IMR-90 (cell line): Measurements from ENCODE around the gene CPED1. TPM values are rescaled to one million over a fixed set of nuclear protein-coding genes. Genes with fewer than 3 reads are reported as not detected.

Source experiments
- ATAC-seq: fragments of 200-7000 bp; cut with Tn5 transposase; 2 replicates; pipeline ENCODE4 v1.9.1; 2020; ENCODE audit warnings: low read depth, mild to moderate bottlenecking, moderate library complexity
- BruUV-seq: library from RNA; stranded (reverse); fragments of 400-500 nt; replicated peaks from 2 replicates; lab custom pipeline; 2021; lab: Mats Ljungman, UMichigan
- CTCF ChIA-PET: fragments of 300-600 bp; formaldehyde crosslinking; extraction: SDS; loops from one replicate; lab custom pipeline; 2021; ENCODE audit warnings: antibody characterized with exemption; lab: Yijun Ruan, JAX
- POLR2A ChIA-PET: fragments of 300-600 bp; sonication (Branson Sonifier 250); formaldehyde crosslinking; loops from one replicate; lab custom pipeline; 2022; ENCODE audit warnings: antibody characterized with exemption; ENCODE audit not compliant: unreplicated experiment; lab: Charles Lee
- DNase-seq: peaks from one replicate; pipeline ENCODE4 v3.0.0; 2013
- H2AFZ ChIP-seq: replicated peaks from 2 replicates; pipeline ENCODE3; 2013; ENCODE audit warnings: low read length, mild to moderate bottlenecking; ENCODE audit not compliant: poor library complexity
- H2AK5ac ChIP-seq: 2 replicates; pipeline ENCODE4 v1.6.1; 2013; ENCODE audit warnings: low read depth, low read length, inconsistent platforms
- H2AK9ac ChIP-seq: replicated peaks from 2 replicates; pipeline ENCODE3; 2013; ENCODE audit warnings: mild to moderate bottlenecking, low read depth, low read length, moderate library complexity; ENCODE audit not compliant: poor library complexity
- H2BK120ac ChIP-seq: 2 replicates; pipeline ENCODE4 v1.6.1; 2013; ENCODE audit warnings: low read depth, low read length, inconsistent platforms
- H2BK15ac ChIP-seq: 3 replicates; pipeline ENCODE4 v1.6.1; 2013; ENCODE audit warnings: low read depth, low read length, inconsistent platforms
- H2BK20ac ChIP-seq: 2 replicates; pipeline ENCODE4 v1.6.1; 2013; ENCODE audit warnings: low read depth, mild to moderate bottlenecking, inconsistent platforms, low read length, moderate library complexity
- H2BK5ac ChIP-seq: 2 replicates; pipeline ENCODE4 v1.6.1; 2013; ENCODE audit warnings: mild to moderate bottlenecking, low read depth, low read length, inconsistent platforms; ENCODE audit not compliant: poor library complexity, severe bottlenecking
- H3K14ac ChIP-seq: replicated peaks from 2 replicates; pipeline ENCODE4 v1.6.1; 2013; ENCODE audit warnings: low read depth, low read length, inconsistent platforms
- H3K18ac ChIP-seq: 2 replicates; pipeline ENCODE4 v1.6.1; 2013; ENCODE audit warnings: low read depth, low read length, control low read depth
- H3K23ac ChIP-seq: 2 replicates; pipeline ENCODE4 v1.6.1; 2013; ENCODE audit warnings: low read depth, low read length, inconsistent platforms
- H3K27ac ChIP-seq: 2 replicates; pipeline ENCODE4 v1.5.1; 2013; ENCODE audit warnings: mild to moderate bottlenecking, control low read depth, low read length; ENCODE audit not compliant: insufficient read depth
- H3K27me3 ChIP-seq: 2 replicates; pipeline ENCODE4 v1.6.1; 2013; ENCODE audit warnings: low read length; ENCODE audit not compliant: control insufficient read depth, insufficient read depth
- H3K36me3 ChIP-seq: 2 replicates; pipeline ENCODE4 v1.6.1; 2013; ENCODE audit warnings: low read length, mixed read lengths; ENCODE audit not compliant: control insufficient read depth, insufficient read depth
- H3K4ac ChIP-seq: 2 replicates; pipeline ENCODE4 v1.6.1; 2013; ENCODE audit warnings: low read depth, low read length, inconsistent platforms
- H3K4me1 ChIP-seq: 2 replicates; pipeline ENCODE4 v1.6.1; 2013; ENCODE audit warnings: low read length, mixed read lengths; ENCODE audit not compliant: control insufficient read depth, insufficient read depth
- H3K4me2 ChIP-seq: 2 replicates; pipeline ENCODE4 v1.6.1; 2013; ENCODE audit warnings: low read depth, mild to moderate bottlenecking, control low read depth, low read length, moderate library complexity
- H3K4me3 ChIP-seq: 2 replicates; pipeline ENCODE4 v1.5.1; 2013; ENCODE audit warnings: low read depth, mild to moderate bottlenecking, control low read depth, low read length, moderate library complexity; ENCODE audit not compliant: insufficient read depth
- H3K56ac ChIP-seq: 2 replicates; pipeline ENCODE4 v1.6.1; 2013; ENCODE audit warnings: low read length, inconsistent platforms; ENCODE audit not compliant: insufficient read depth; ENCODE audit errors: extremely low read depth
- H3K79me1 ChIP-seq, 2 experiments: 2 replicates each; pipeline ENCODE4 v1.6.1; 2013; ENCODE audit warnings: low read length in 2 of 2, inconsistent platforms in 1 of 2, low read depth in 1 of 2
- H3K9ac ChIP-seq: 2 replicates; pipeline ENCODE4 v1.6.1; 2013; ENCODE audit warnings: low read depth, low read length, control low read depth
- H3K9me1 ChIP-seq: 2 replicates; pipeline ENCODE4 v1.6.1; 2013; ENCODE audit warnings: low read length, inconsistent platforms; ENCODE audit not compliant: insufficient read depth
- H3K9me3 ChIP-seq: 2 replicates; pipeline ENCODE4 v1.6.1; 2013; ENCODE audit warnings: low read length; ENCODE audit not compliant: control insufficient read depth, insufficient read depth
- H4K20me1 ChIP-seq: 2 replicates; pipeline ENCODE4 v1.6.1; 2013; ENCODE audit warnings: low read length, inconsistent platforms; ENCODE audit not compliant: insufficient read depth
- H4K5ac ChIP-seq: 2 replicates; pipeline ENCODE4 v1.6.1; 2013; ENCODE audit warnings: mild to moderate bottlenecking, low read depth, low read length, control low read depth
- H4K8ac ChIP-seq, 2 experiments: 2 replicates each; pipeline ENCODE4 v1.6.1; 2013; ENCODE audit warnings: low read depth in 2 of 2, low read length in 2 of 2, control low read depth in 1 of 2, inconsistent platforms in 1 of 2
- H4K91ac ChIP-seq: 2 replicates; pipeline ENCODE4 v1.6.1; 2013; ENCODE audit warnings: low read depth, low read length, inconsistent platforms; ENCODE audit not compliant: insufficient read depth
- BHLHE40 ChIP-seq: fragments of 150-350 bp; IDR thresholded peaks from 2 replicates; pipeline ENCODE4 v1.6.1; 2016; ENCODE audit warnings: mild to moderate bottlenecking, low read depth, low read length
- CEBPB ChIP-seq: IDR thresholded peaks from 2 replicates; pipeline ENCODE4 v1.6.1; 2012; ENCODE audit warnings: low read depth, low read length, improper control_type of control experiment
- CHD1 ChIP-seq: IDR thresholded peaks from 2 replicates; pipeline ENCODE4 v1.6.1; 2012; ENCODE audit warnings: low read depth, low read length, improper control_type of control experiment
- FOS ChIP-seq: fragments of 150-350 bp; IDR thresholded peaks from 2 replicates; pipeline ENCODE4 v1.6.1; 2016; ENCODE audit warnings: low read depth, low read length
- MAFK ChIP-seq: IDR thresholded peaks from 2 replicates; pipeline ENCODE4 v1.6.1; 2012; ENCODE audit warnings: low read depth, low read length, improper control_type of control experiment
- MAZ ChIP-seq: IDR thresholded peaks from 2 replicates; pipeline ENCODE4 v1.6.1; 2012; ENCODE audit warnings: low read depth, mild to moderate bottlenecking, low read length, improper control_type of control experiment, moderate library complexity, borderline replicate concordance
- MXI1 ChIP-seq: IDR thresholded peaks from 2 replicates; pipeline ENCODE4 v1.6.1; 2012; ENCODE audit warnings: low read depth, mild to moderate bottlenecking, low read length, moderate library complexity, borderline replicate concordance
- NFE2L2 ChIP-seq: fragments of 150-350 bp; IDR thresholded peaks from 2 replicates; pipeline ENCODE4 v1.6.1; 2016; ENCODE audit warnings: low read depth, mild to moderate bottlenecking, low read length
- POLR2A ChIP-seq: IDR thresholded peaks from 2 replicates; pipeline ENCODE4 v1.6.1; 2012; ENCODE audit warnings: mild to moderate bottlenecking, low read depth, low read length
- RAD21 ChIP-seq: IDR thresholded peaks from 2 replicates; pipeline ENCODE4 v1.6.1; 2012; ENCODE audit warnings: low read length, improper control_type of control experiment
- RCOR1 ChIP-seq: IDR thresholded peaks from 2 replicates; pipeline ENCODE4 v1.6.1; 2012; ENCODE audit warnings: mild to moderate bottlenecking, low read length, improper control_type of control experiment; ENCODE audit not compliant: insufficient replicate concordance
- RFX5 ChIP-seq: IDR thresholded peaks from 2 replicates; pipeline ENCODE4 v1.8.0; 2012; ENCODE audit warnings: low read depth, mild to moderate bottlenecking, low read length, moderate library complexity
- SMC3 ChIP-seq: fragments of 150-350 bp; IDR thresholded peaks from 2 replicates; pipeline ENCODE4 v1.6.1; 2016; ENCODE audit warnings: low read depth, mild to moderate bottlenecking, antibody characterized with exemption, low read length, moderate library complexity
- WGBS, 2 experiments: methylation state at CpG; one replicate each; pipeline versions ENCODE4 v1.1.5 to v1.1.7; 2013; ENCODE audit warnings: missing lambda C conversion rate in 2 of 2; ENCODE audit not compliant: insufficient read length in 1 of 2; ENCODE audit errors: extremely low coverage in 2 of 2; 5-methylcytosine and 5-hydroxymethylcytosine counted together
- dilution Hi-C: fragments of 300-500 bp; cut with HindIII; formaldehyde crosslinking; loops from one replicate; pipeline ENCODE4 v1.14.3; 2018; ENCODE audit warnings: low sequenced_read_pairs; ENCODE audit not compliant: unreplicated experiment
- in situ Hi-C: fragments of 300-500 bp; cut with MboI; formaldehyde crosslinking; loops from 3 replicates; pipeline ENCODE4 v1.14.3; 2019; ENCODE audit warnings: low sequenced_read_pairs, inconsistent platforms, mixed read lengths
- intact Hi-C: fragments of 100-400 bp; cut with micrococcal nuclease; formaldehyde crosslinking; loops from 2 replicates; pipeline ENCODE4 v1.10.0; 2022
- polyA plus RNA-seq, 3 experiments: library from polyadenylated mRNA; depleted of rRNA; stranded (reverse); fragments of >200 nt; gene quantifications; 2 replicates each; pipeline ENCODE4 v1.2.3, GENCODE V29; 2012; ENCODE audit warnings: low replicate concordance in 1 of 3
- total RNA-seq: library from RNA; depleted of rRNA; stranded (reverse); fragments of >200 nt; gene quantifications from 2 replicates; pipeline ENCODE4 v1.2.3, GENCODE V29; 2012
- TF ChIP-seq, protein P1 (sequence below): fragments of 150-350 bp; IDR thresholded peaks from 2 replicates; pipeline ENCODE4 v1.6.1; 2017; ENCODE audit warnings: mild to moderate bottlenecking, antibody characterized with exemption, low read length, low read depth
- TF ChIP-seq, protein P2 (sequence below): fragments of 150-350 bp; IDR thresholded peaks from 2 replicates; pipeline ENCODE4 v1.6.1; 2016; ENCODE audit warnings: low read depth, mild to moderate bottlenecking, low read length, moderate library complexity, borderline replicate concordance
- TF ChIP-seq, protein P3 (sequence below): conservative IDR thresholded peaks from 2 replicates; pipeline ENCODE4 v1.5.1; 2012; ENCODE audit warnings: mild to moderate bottlenecking, low read depth, low read length, improper control_type of control experiment

Gene CPED1
- total and polyA plus RNA-seq, 2 of the 4 experiments (the other 2 are of a cell fraction): 31.2 to 96.8 TPM

DNA sequence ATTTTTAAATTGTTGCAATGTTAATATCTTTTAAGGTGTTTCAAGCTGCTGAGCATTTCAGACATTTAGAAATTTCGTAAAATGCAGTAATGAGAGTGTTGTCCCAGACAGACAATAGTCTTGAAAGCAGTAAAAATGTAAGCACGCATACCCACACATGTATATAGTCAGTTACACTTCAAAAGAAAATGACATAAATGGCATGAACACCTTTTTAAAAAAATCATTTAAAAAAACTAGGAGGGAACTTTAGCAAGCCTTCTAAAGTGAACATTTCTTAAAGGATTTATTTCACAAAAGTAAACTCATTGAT is 51.0 kb downstream of the CPED1 start:
- WGBS, 2 experiments: no CpG with 5 or more reads among the region's 2 CpGs

More for the DNA sequence above, 51.0 kb downstream of the CPED1 start:
- H3K9me1 ChIP-seq: no peaks in the 10 kb centered on the region; the same call in 1 of the 2 replicates
- TF ChIP-seq CHD1 (no peak), MAZ (no peak), CEBPB (no peak), SMC3 (no peak), NFE2L2 (no peak), MAFK (no peak), RCOR1 (no peak), RAD21 (no peak), POLR2A (no peak), RFX5 (no peak), MXI1 (no peak), BHLHE40 (no peak), FOS (no peak)
- TF ChIP-seq, protein P1, sequence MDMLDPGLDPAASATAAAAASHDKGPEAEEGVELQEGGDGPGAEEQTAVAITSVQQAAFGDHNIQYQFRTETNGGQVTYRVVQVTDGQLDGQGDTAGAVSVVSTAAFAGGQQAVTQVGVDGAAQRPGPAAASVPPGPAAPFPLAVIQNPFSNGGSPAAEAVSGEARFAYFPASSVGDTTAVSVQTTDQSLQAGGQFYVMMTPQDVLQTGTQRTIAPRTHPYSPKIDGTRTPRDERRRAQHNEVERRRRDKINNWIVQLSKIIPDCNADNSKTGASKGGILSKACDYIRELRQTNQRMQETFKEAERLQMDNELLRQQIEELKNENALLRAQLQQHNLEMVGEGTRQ: no peak
- TF ChIP-seq, protein P2, sequence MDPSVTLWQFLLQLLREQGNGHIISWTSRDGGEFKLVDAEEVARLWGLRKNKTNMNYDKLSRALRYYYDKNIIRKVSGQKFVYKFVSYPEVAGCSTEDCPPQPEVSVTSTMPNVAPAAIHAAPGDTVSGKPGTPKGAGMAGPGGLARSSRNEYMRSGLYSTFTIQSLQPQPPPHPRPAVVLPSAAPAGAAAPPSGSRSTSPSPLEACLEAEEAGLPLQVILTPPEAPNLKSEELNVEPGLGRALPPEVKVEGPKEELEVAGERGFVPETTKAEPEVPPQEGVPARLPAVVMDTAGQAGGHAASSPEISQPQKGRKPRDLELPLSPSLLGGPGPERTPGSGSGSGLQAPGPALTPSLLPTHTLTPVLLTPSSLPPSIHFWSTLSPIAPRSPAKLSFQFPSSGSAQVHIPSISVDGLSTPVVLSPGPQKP: no peak
- TF ChIP-seq, protein P3, sequence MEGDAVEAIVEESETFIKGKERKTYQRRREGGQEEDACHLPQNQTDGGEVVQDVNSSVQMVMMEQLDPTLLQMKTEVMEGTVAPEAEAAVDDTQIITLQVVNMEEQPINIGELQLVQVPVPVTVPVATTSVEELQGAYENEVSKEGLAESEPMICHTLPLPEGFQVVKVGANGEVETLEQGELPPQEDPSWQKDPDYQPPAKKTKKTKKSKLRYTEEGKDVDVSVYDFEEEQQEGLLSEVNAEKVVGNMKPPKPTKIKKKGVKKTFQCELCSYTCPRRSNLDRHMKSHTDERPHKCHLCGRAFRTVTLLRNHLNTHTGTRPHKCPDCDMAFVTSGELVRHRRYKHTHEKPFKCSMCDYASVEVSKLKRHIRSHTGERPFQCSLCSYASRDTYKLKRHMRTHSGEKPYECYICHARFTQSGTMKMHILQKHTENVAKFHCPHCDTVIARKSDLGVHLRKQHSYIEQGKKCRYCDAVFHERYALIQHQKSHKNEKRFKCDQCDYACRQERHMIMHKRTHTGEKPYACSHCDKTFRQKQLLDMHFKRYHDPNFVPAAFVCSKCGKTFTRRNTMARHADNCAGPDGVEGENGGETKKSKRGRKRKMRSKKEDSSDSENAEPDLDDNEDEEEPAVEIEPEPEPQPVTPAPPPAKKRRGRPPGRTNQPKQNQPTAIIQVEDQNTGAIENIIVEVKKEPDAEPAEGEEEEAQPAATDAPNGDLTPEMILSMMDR: no peak
- H3K23ac ChIP-seq: no peak overlapping the region
- no peaks in the 10 kb centered on the region for H3K27me3 ChIP-seq
- H4K8ac ChIP-seq: no peak overlapping the region
- no peak overlapping the region for H2BK5ac ChIP-seq
- H2BK15ac ChIP-seq: peak overlapping the region; percentile 27; the same call in 1 of the 3 replicates
- no peak overlapping the region for H2AK9ac ChIP-seq
- intact Hi-C loops (no loop called here), in situ Hi-C loops (no loop called here), dilution Hi-C loops (no loop called here)
- ChIA-PET POLR2A (interaction anchor here (0.5 kb wide), 1 partner anchor 89 kb away, joined by 5 read pairs; the partner anchor contains the start of gene ING3), CTCF (interaction anchor here (0.6 to 1.5 kb wide), 2 partner anchors 38 to 186 kb away, joined by 3 read pairs; no protein-coding TSS in a partner anchor)
- no peak overlapping the region for H2AK5ac ChIP-seq
- no peak overlapping the region for H3K9ac ChIP-seq
- no peak overlapping the region for H2BK120ac ChIP-seq
- BruUV-seq: no TSS peak
- H3K9me3 ChIP-seq: no peaks in the 10 kb centered on the region
- H4K20me1 ChIP-seq: no peaks in the 10 kb centered on the region
- H3K4ac ChIP-seq: no peak overlapping the region
- no peak for DNase-seq
- no peak overlapping the region for H3K4me2 ChIP-seq
- H2AFZ ChIP-seq: no peak overlapping the region
- H3K79me1 ChIP-seq: peaks cover 29 to 55% of the 10 kb centered on the region in 2 experiments
- H3K18ac ChIP-seq: no peak overlapping the region
- H2BK20ac ChIP-seq: no peak overlapping the region
- ATAC-seq: no peak
- no peaks in the 10 kb centered on the region for H3K36me3 ChIP-seq
- no peak overlapping the region for H3K27ac ChIP-seq
- no peak overlapping the region for H4K91ac ChIP-seq
- no peaks in the 10 kb centered on the region for H3K4me1 ChIP-seq
- no peak overlapping the region for H4K5ac ChIP-seq
- no peak overlapping the region for H3K4me3 ChIP-seq
- no peak overlapping the region for H3K14ac ChIP-seq
- no peak overlapping the region for H3K56ac ChIP-seq
